HG03342 (cell line): Measurements from ENCODE around the gene PEX14.

Experiments used
- ATAC-seq: cut with Tn5 transposase; IDR thresholded peaks from one replicate; pipeline ENCODE4 v1.9.1; 2021; ENCODE audit warnings: mild to moderate bottlenecking, moderate library complexity; ENCODE audit not compliant: unreplicated experiment

The PEX14 gene

DNA sequence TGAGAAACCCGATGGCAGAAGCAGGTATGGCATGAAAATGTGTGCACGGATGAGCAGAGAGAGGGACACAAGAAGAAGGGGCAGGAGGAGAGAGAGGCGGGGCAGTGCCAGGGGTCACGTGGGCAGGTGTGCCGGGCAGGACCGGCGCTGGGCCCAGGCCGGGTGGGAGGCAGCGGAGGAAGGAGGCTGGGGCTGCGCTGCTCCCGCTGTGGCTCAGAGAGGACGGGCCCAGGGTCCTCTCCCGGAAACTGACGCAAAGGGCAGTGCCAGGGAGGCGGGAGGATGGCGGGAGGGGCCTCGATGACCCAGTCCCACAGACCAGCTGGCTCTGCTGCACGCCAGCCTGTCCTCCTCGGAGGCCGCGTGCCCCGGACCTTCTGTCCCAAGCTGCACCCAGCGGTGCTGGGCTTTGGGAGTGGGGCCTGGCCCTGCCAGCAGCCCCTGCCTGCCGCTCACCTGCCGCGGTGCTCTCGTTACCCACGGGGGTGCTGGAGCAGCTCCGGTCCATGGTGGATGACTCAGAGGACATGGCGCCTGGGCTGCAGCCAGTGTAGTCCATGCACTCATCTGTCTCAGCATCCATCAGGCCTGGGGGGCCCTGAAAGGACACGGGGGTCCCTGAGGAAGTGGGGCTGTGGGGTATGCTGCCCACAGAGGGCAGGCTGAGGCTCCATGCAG, 167.8 kb downstream of the PEX14 start:
- no peak for ATAC-seq

DNA sequence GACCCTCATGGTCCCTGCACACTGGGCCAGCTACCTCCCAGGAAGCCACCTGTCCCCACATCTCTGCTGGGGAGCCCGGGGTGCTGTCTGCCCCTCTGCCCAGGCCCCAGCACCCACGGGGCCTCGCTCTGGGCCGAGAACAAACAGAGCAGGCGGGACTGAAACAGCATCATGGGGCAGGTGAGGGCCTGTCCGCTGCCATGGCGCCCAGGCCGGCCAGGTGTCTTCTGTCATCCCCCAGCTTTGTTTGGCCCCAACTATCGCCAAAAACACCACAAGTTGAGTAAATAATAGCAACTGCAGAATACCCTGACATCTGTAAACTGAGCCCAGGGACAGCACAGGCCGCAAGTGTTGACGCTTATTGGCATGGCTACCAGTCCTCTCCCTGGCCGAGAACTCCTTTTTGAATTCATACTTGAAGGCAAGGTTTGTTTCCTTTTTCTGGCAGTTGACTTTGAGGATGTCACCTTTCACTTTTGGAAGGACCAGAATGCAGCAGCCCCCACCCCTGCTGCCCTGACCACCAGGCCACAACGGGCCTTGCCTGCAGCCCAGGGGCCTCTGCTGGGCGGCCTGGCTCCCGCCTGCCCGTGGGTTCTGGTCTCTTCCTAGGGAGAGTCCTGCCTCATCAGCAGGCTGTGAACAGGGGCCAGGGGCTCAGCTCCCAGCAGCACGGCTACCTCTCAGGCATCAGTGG, 169.0 kb downstream of the PEX14 start:
- no peak for ATAC-seq

DNA sequence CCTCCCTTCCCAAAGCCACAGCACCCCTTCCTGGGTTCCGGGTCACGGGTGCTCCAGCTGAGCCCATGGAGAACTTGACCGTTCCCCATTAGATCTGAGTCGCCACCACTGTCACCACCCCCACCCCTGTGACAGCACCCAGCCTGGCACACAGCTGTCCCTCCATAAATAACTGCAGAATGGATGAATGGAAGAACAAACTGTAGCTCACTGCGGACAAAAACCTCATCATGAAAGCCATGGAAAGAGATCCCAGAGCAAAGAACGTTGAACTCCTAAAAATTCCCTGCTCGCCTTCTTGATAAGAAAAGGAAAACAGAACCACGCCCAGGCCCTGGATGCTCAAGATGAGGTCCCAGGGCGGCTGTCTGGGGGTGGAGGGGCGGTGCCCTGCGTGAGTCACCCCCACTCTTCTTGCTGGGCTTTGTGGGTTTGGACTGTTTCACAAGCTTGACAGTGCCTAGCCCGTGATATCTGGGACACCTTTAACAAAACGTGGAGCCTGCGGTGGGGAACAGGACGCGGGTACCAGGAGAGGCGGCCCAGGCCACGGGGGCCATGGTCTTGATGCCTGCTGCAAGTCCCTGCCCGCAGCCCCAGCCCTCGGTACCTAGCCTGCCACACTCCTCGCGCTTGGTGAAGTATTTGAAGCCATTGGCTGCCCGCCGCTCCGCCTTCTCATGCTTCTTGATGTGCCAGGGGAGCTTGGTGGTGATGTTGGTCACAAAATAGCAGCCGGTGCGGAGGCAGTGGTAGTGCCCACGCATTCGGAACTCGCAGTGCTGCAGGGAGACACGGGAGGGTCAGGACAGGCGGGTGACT, 169.8 kb downstream of the PEX14 start:
- no peak for ATAC-seq

DNA sequence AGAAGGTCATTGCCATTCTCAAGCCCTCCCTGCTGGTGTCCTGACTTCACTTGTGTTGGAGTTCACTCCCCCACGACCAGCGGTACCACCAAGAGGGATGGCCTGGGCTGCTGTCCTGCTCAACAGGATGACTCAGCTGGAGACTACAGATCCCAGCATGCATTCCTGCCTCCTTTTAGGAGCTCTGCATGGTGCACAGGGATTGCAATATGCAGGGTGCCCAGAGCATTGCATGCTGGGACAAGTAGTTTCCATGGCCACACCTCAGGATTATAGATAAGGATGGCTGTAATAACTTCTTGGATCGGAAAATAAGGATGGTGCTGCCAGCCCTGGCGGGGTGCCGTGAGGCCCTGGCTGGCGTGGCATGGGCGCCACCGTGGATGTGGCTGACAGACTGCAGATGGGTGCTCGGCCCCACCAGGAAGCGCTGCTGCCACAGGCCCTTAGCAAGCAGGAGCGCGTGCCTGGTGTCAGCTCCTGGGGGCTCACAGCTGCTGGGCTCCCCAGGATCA, 171.7 kb downstream of the PEX14 start:
- ATAC-seq: no peak

DNA sequence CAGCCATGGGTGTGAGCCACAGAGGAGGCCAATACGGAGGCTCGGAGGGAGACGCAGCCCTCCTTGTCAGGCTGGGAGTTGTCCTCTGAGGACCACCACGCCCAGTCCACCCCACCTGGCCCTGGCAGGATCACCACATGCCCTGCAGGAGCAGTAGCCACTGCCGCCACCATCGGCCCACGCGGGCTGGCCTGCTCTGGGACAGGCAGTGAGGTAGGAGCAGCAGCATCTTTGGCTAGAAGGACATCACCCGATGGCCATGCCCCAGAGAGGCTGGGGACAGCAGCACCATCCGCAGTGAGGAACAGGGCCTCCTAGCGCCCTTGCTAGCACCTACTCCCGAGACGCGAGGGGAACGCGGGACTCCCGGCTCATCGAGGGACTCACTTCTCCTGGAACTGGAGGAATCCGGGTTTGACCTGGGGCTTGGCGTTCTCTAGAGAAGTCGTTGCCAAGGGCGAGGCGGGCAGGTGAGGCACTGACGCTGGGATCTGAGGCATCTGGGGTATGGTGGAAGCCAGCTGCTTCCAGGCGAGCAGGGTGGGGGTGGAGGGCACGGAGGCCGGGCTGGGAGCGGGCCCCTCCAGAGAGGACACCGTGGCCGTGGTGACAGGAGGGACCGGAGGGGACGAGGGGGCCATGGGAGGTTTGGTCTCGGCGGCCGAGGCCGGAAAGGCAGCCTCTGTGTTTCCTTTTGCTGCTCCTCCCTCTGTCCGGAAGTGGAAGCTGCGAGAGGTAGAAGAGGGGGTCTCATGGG, 172.8 kb downstream of the PEX14 start:
- ATAC-seq: no peak

DNA sequence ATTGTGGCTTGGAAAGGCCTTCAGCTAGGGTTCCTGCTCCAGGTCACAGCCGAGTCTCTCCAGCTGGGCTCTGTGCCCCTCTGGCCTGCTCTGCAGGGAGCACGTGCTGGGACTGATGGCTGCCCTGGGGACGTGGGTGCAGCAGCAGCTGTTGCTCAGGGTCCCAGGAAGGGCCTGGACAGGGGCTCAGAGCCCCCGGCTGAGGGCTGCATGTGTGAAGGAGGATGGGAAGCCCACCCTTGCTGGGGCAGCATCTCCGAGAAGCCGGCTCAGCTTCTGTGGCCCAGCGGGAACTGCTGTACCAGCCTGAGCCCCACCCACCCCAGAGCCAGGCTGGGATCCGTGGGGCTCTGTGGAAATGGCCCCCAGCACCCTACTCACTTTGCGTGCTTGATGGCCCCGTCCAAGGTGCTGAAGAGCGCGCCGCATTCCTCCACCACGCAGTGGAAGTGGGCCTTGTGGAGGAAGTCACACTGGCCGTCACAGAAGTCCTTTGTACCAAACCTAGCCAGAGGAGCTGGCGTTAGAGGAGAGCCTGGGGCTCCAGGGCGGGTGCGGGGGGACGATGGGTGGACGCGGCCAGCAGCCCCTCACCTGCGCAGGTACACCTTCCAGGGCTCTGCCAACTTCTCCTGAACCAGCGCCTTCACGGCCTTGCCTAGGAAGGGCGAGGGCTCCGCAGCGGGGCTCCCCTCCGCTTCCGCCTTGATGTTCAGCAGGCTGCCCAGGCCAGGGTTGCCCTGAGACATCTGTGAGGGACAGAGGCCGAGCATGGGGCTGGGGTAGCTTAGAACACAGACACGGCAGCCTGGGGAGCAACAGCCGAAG, 174.2 kb downstream of the PEX14 start:
- no peak for ATAC-seq

DNA sequence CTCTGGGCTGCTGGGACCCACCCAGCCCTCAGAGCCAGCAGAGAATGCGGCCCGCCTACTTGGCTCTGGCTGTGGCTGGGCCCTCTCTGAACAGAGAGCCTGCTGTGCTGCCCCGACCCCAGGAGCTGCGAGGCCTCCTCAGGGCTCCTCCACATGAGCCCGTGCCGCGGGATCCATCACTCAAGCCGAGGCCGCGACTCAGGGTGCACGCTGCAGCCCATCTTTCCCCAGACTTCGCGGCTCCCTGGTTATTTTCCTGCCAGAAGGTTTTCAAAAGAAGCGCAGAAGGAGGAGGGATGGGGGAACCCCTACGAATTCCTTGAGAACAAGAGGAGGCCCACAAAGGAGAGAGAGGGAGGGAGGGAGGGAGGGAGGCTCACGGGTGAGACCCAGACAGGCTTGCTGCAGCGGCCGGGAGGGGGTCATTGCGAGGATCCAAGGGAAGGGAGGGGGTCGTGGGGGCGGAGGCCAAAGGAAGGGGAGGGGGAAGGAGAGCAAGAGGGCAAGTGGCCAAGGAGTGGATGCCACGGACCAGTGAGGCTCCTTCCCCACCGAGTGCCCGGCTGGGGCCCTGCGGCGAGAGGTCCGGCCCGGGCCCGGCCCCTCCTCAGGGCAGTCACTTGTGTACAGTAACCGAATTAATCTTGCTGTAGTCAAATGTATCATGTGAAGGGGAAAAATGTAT, 174.9 kb downstream of the PEX14 start:
- no peak for ATAC-seq

DNA sequence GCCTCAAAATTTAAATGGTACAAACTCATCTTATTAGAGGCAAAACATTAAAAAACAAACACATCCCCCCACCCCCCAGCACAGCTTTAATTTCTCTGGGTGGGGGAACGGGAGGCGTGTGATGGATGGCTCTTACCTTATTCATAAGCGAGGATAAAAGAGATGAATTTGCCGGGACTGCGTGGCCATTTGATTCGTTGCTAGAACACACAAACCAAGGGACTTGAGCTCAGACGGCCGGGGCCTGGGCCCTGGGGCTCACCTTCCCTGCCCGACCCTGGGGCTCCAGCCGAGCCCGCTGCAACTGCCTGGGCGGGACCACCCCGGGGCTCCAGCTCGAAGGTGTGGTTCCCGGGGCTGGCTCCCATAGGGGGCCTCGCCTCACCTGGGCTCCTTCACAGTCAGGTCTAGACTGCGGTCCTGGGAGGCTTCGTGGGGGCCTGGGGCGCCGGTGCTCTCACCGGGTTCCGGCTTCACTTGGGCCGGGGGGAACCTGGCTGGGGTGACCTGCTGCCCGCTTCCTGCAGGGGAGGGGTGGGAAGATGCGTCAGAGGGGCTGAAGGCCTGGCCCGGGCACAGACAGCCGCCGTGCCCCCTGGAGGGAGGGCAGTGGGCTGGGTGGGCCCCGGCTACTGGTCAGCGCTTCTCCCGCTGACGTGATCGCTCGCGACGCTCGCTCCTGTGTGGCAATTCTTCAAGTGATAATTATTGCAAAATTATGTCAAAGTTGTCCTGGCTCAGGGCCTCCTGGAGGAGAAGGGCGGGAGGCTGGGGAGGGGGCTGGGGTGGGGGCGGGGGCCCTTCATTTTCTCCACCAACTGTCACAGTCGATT, 176.0 kb downstream of the PEX14 start:
- no peak for ATAC-seq

DNA sequence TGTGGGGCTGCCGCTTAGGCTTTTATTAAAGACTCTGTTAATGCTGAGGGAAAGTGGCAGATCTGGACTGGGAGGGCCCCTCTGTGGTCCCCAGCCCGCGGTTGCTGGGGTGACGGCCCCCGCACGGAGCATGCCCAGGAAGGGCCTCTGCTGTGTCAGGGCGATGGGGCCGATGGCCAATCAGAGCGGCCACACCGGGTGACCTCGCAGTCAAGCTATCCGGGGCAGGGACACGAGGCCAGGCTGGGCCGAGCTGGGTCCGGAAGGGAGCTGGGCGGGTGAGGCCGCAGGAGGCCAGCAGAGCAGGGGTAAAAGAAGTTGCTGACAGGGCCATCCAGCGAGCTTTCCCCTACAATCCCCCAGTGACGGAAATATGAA, 176.6 kb downstream of the PEX14 start:
- no peak for ATAC-seq

DNA sequence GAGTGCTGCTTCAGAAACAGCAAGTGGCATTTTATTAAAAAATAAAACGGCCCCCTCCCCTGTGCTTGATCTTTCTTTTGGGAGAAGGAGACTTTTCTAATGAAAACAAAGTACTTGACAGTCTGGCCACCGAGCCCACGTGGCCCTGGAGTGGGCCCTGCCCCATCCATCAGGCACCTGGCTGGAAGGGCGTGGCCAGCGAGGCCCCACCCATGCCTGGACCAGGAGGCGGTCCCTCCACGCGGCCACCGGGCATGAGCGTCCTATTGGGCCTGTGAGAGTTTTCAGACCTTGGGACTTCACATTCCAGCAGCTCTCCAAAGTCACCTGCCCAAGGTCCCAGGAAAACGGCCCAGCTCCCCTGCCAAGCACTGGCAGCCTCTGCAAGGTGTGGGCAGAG, 177.0 kb downstream of the PEX14 start:
- no peak for ATAC-seq

DNA sequence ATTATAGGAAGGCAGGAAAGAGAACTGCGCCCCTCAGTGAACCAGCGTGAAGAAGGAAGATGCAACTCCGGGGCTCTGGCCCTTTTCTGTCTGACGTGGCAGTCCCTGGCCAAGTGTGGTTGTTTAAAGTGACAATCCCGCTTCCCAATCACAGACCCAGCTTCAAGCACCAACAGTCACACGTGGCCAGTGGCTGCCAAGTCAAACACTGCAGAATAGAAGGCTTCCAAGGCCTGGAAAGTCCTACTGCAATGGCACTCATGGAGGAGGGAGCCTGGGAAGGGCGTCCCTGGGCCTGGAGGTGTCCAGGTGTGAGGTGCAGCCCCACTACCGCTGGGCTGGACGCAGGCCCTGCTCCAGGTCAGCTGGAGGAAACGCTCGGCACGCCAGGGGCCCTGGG, 177.9 kb downstream of the PEX14 start:
- ATAC-seq: no peak

DNA sequence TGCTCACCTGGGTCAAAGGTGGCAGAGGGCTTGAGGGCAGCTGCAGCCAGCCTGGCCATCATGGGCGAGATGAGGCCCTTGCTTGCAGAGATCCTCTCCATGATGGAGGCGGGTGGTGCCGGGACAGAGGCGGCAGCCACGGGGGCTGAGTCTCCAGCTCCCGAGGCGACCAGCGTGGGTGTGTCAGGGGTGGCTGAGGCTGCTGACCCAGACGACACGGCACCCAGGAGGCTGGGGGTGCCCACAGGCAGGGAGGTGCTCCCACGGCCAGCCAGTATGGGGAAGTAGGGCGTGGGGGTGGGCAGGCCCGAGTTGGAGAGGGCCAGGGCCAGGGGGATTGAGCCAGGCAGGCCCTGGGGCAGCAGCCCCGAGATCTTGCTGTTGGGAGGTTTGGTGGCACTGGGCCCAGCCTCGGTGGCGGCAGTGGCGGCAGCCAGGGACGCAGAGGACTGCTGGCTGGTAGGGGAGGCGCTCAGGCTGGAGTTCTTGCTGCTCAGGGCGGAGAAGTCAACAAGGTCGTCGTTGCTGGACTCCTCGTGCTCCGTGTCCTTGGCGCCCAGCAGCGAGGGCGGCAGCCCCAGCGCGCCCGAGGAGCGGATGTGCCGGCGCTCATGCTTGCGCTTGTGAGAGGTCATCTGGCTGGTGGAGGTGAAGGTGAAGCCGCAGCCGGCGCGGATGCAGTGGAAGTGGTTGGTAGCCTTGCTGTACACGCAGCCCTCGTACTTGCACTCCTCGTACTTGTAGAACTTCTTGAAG, 178.8 kb downstream of the PEX14 start:
- ATAC-seq: no peak

DNA sequence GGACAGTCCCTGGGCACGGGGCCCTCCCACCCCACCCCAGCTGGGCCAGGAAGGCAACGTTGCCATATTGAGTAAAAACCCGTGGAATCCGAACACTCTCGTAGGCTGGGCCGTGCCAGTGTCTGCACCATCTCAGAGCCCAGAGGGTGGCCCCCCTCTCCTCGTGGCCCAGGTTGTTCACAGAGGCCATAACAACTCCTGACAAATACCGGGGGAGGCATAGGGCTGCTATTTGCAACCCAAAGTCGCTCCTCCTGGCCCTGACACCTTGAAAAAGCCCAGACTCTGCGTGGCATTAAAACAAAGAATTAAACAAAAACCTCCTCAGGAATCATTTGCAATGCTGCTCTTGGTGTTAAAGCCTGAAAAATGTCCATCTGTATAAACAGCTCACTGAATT, 180.3 kb downstream of the PEX14 start:
- ATAC-seq: no peak

DNA sequence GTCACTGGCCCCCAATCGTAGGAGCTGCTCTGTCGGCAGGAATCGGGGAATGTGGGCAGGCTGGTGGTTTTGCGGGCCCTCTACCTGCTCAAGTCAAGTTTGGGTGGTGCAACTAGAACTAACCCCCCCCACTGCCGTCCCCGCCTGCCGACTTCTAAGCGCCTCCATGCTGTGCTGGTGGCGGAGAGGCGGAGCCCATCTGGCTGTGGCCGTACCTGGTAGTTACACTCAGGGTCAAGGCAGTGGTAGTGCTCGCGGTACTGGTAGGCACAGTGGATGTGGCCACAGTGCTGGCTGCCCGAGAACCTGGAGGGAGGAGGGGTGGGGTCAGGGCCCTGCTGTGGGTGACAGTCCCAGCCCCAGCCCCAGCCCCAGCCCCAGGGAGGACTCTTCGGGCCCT, 181.7 kb downstream of the PEX14 start:
- no peak for ATAC-seq

DNA sequence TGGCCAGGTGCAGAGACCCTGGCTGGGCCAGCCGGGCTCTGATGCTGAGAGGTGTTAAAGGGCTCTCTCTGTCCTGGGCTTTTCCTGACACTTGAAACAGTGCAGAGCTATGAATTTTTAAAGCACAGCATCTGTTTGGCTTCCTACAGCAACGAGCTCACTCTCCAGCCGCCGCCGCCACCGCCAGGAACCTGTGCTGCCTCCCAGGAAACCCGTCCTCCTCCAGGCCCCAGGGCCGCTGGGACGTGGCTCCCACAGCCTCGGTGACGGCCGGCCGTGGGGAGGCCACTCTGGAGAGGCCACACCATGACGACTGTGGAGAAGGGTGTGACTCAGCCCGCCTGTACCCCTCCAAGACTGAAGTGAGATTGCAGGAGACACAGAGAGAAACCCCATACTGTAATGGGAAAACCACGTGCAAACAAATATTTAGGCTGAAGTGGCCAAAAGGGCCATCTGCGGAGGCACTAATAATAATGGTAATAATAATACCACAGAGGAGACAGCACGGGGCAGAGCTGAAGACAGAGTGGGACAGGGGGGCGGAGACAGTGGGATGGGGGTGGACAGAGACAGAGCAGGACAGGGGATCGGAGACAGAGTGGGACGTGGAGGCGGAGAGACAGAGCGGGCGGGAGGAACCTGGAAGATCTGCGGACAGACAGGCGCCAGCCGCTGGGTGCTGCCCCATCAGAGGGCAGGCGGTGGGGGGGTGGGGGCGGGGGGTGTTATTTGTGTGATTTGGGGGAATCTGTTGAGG, 182.5 kb downstream of the PEX14 start:
- ATAC-seq: no peak

DNA sequence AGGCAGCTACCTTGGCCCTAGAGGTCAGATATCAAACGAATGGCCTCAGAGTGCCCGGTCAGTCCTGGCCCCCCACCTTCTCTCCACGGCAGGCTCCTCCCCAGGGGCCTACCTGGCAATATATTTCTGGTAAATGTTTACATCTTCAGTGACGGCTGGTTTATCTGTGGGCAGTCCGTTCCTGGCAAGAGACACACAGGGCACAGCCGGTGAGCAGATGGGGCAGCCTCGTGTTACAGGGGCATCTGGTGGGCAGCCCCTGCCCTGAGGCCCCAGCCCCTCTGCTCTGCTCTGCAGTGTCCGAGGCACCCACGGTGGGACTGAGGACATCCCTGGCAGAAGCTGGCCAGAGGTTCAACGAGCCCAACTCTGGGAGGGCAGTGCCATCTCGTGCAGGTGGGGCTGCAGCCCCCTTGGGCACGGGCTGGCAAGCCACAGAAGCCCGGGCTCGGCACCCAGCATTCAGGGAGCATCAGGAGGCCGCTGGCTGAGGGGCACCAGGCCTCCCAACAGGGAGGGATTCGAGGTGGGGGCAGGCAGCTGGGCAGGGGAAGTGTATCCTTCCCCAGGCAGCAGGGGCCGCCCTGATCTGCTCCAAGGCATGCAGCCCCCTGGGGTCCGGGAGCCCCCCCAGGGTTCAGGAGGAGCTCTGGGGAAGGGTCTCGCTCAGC, 183.8 kb downstream of the PEX14 start:
- no peak for ATAC-seq

DNA sequence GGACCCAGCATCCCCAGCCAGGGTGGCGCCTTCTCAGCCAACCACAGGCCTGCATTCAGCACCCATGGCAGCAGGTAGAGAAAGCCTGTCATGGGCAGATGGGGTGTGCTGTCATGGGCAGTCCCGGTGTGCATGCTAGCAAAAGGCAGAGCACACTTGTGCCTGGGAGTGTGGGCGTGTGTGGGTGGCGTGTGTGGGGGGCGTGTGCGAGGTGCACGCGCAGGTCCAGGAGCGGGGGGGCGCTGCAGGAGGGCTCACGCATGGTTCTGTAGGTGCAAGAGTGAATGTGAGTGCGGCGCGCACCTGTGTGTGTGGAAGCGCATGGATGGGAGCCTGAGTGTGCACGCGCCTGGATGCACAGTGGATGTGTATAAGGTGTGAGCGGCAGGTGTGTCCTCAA, 184.5 kb downstream of the PEX14 start:
- no peak for ATAC-seq
